Fibroblast of lung (primary cell): ENCODE measurements around the gene DNTT. TPM values are rescaled to one million over a fixed set of nuclear protein-coding genes. Genes with fewer than 3 reads are reported as not detected.

ENCODE experiments used
- DNase-seq, 2 donors: peaks; one replicate each; pipeline versions ENCODE4 v3.0.0 to v3.0.0-alpha.2; 2010; ENCODE audit warnings: low read depth in 2 of 2
- H2AFZ ChIP-seq: 2 replicates; pipeline ENCODE4 v1.5.1; 2012; ENCODE audit warnings: low read length, control low read depth, inconsistent platforms
- H3K27ac ChIP-seq: 2 replicates; pipeline ENCODE4 v1.5.1; 2011; ENCODE audit warnings: low read length, control low read depth; ENCODE audit not compliant: insufficient read depth
- H3K27me3 ChIP-seq: 2 replicates; pipeline ENCODE4 v1.5.1; 2011; ENCODE audit warnings: mild to moderate bottlenecking, low read length; ENCODE audit not compliant: control insufficient read depth, insufficient read depth
- H3K36me3 ChIP-seq: 2 replicates; pipeline ENCODE4 v1.5.1; 2011; ENCODE audit warnings: low read length; ENCODE audit not compliant: control insufficient read depth, insufficient read depth
- H3K4me1 ChIP-seq: 2 replicates; pipeline ENCODE4 v1.5.1; 2011; ENCODE audit warnings: low read length; ENCODE audit not compliant: control insufficient read depth, insufficient read depth; ENCODE audit errors: extremely low read depth
- H3K4me2 ChIP-seq: 2 replicates; pipeline ENCODE4 v1.5.1; 2011; ENCODE audit warnings: low read length, control low read depth; ENCODE audit not compliant: insufficient read depth; ENCODE audit errors: extremely low read depth
- H3K4me3 ChIP-seq, 4 experiments: fragments of 200-600 bp in 1 of 4; sonication (generic) in 1 of 4; replicated peaks in 1 of 4; 2 replicates each; pipeline ENCODE4 v1.5.1; 2011 to 2016; ENCODE audit warnings: low read length in 4 of 4, low read depth in 3 of 4, mild to moderate bottlenecking in 3 of 4, control low read depth in 2 of 4, inconsistent platforms in 1 of 4, mixed read lengths in 1 of 4; ENCODE audit not compliant: insufficient read depth in 1 of 4; ENCODE audit errors: control extremely low read depth in 1 of 4
- H3K79me2 ChIP-seq: 2 replicates; pipeline ENCODE4 v1.5.1; 2012; ENCODE audit warnings: mild to moderate bottlenecking, low read length, inconsistent platforms; ENCODE audit not compliant: control insufficient read depth, insufficient read depth
- H3K9ac ChIP-seq: 2 replicates; pipeline ENCODE4 v1.5.1; 2011; ENCODE audit warnings: mild to moderate bottlenecking, low read length, control low read depth; ENCODE audit not compliant: insufficient read depth
- H3K9me3 ChIP-seq: 2 replicates; pipeline ENCODE4 v1.5.1; 2012; ENCODE audit warnings: low read depth, low read length; ENCODE audit not compliant: control insufficient read depth, insufficient read depth
- H4K20me1 ChIP-seq: 2 replicates; pipeline ENCODE4 v1.5.1; 2011; ENCODE audit warnings: low read length; ENCODE audit not compliant: control insufficient read depth, insufficient read depth; ENCODE audit errors: extremely low read depth
- CTCF ChIP-seq, 2 donors: IDR thresholded peaks in 1 of 2; conservative IDR thresholded peaks in 1 of 2; 1 replicate in 1 of 2; 2 replicates in 1 of 2; pipeline ENCODE4 v1.5.1; 2011 to 2012; ENCODE audit warnings: low read length in 2 of 2, control low read depth in 1 of 2, inconsistent platforms in 1 of 2, low read depth in 1 of 2, mild to moderate bottlenecking in 1 of 2
- EZH2 ChIP-seq: IDR thresholded peaks from 2 replicates; pipeline ENCODE4 v1.5.1; 2012; ENCODE audit warnings: low read length, control low read depth, mild to moderate bottlenecking; ENCODE audit errors: missing control alignments
- polyA plus RNA-seq, 2 donors: library from polyadenylated mRNA; depleted of rRNA in 1 of 2; stranded (reverse) in 1 of 2; unstranded in 1 of 2; fragments of >200 nt; gene quantifications; 2 replicates each; pipeline ENCODE4 v1.2.1, GENCODE V29; 2011 to 2012; ENCODE audit warnings: missing spikeins in 1 of 2
- total RNA-seq: library from RNA; depleted of rRNA; stranded (reverse); fragments of >200 nt; gene quantifications from 2 replicates; pipeline ENCODE4 v1.2.1, GENCODE V29; 2014

The DNTT gene
- total and polyA plus RNA-seq, 2 donors (not counting 1 experiment from before 2014, with no cell fraction given): not detected

DNA sequence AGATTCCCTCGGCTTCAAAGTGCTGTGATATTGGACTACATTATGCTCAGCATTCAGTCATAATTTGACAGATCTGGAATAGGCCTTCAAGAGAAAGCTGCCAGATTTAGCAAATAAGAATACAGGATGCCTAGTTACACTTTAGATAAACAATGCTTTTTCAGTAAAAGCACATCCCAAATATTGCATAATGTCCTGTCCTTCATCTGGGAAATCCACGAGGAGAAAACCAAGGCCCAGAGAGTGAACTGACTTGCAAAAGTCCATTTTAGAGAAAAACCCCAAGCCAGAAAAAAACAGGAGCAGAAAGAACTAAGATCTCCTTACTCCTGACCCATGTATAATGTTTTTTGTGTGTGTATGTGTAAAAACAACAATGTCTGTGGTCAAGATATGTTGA lies 20.9 kb upstream of the DNTT start:
- no peak for TF ChIP-seq EZH2
- TF ChIP-seq CTCF (conservative IDR thresholded peaks at IDR 0.05 in 1 of 2, IDR thresholded peaks at IDR 0.05 in 1 of 2; ENCODE audit: low read depth in 1 of 2, low read length in 2 of 2): no peak
- Histone ChIP-seq H4K20me1 (no peaks in the 10 kb centered on the region), H3K27me3 (no peaks in the 10 kb centered on the region), H3K4me1 (no peaks in the 10 kb centered on the region), H2AFZ (no peak overlapping the region), H3K4me2 (no peak overlapping the region), H3K79me2 (no peaks in the 10 kb centered on the region), H3K27ac (no peak overlapping the region), H3K9ac (no peak overlapping the region), H3K9me3 (no peaks in the 10 kb centered on the region), H3K4me3 (no peak overlapping the region), H3K36me3 (no peaks in the 10 kb centered on the region)
- no peak for DNase-seq

DNA sequence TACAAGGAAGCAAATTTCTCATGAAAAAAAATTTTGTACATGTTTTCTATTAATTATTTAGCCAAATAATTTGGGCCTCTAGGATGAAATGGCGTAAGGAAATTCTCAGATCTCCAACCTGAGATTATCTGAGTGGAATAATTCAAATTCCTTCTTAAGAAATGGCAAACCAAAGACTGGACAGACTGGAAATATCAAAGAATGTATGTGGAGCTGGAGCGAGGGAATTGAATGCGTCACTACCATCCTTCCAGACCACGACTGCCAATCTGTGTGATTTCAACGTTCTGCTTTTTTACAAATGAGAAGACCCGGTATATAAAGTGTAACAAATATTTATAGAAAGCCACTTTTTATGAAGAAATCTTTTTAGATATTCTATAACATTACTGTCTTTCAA lies 20.5 kb upstream of the DNTT start:
- Histone ChIP-seq H3K27me3 (no peaks in the 10 kb centered on the region), H2AFZ (no peak overlapping the region), H3K9me3 (no peaks in the 10 kb centered on the region), H3K9ac (no peak overlapping the region), H3K4me2 (no peak overlapping the region), H4K20me1 (no peaks in the 10 kb centered on the region), H3K36me3 (no peaks in the 10 kb centered on the region), H3K4me1 (no peaks in the 10 kb centered on the region), H3K79me2 (no peaks in the 10 kb centered on the region), H3K4me3 (no peak overlapping the region), H3K27ac (no peak overlapping the region)
- TF ChIP-seq EZH2: no peak
- TF ChIP-seq CTCF (conservative IDR thresholded peaks at IDR 0.05 in 1 of 2, IDR thresholded peaks at IDR 0.05 in 1 of 2; ENCODE audit: low read depth in 1 of 2, low read length in 2 of 2): no peak
- no peak for DNase-seq

DNA sequence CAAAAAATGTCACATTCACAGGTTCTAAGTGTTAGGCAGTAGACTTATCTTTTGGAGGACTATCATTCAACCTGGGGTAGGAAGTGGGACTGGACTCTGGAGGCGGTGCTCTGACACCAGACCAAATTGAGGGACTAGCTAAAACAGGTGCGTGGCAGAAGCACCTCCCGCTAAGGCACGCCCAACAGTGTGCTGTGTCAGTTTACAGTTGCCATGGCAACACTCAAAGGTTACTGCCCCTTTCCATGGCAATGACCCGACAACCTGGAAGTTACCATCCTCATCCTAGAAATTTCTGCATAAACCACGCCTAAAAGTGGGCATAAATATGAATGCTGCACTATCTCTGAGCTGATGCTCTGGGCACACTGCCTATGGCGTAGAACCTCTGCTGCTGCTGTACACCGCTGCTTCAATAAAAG lies 18.9 kb upstream of the DNTT start:
- Histone ChIP-seq H3K4me2 (no peak overlapping the region), H3K27me3 (no peaks in the 10 kb centered on the region), H3K79me2 (no peaks in the 10 kb centered on the region), H3K9ac (no peak overlapping the region), H3K36me3 (no peaks in the 10 kb centered on the region), H4K20me1 (no peaks in the 10 kb centered on the region), H2AFZ (no peak overlapping the region), H3K4me1 (no peaks in the 10 kb centered on the region), H3K27ac (no peak overlapping the region), H3K4me3 (no peak overlapping the region), H3K9me3 (no peaks in the 10 kb centered on the region)
- no peak for DNase-seq
- TF ChIP-seq CTCF (conservative IDR thresholded peaks at IDR 0.05 in 1 of 2, IDR thresholded peaks at IDR 0.05 in 1 of 2; ENCODE audit: low read depth in 1 of 2, low read length in 2 of 2) (no peak), EZH2 (no peak)
